Keratinocyte (primary cell): ENCODE measurements around the gene ZNF841.

Source experiments
- CTCF ChIP-seq, 3 experiments: IDR thresholded peaks in 1 of 3; conservative IDR thresholded peaks in 1 of 3; optimal IDR thresholded peaks in 1 of 3; 2 replicates in 2 of 3; 3 replicates in 1 of 3; pipeline versions ENCODE3 to v1.5.1; 2011; ENCODE audit warnings: low read length in 3 of 3, mild to moderate bottlenecking in 3 of 3, moderate library complexity in 2 of 3, control low read depth in 1 of 3, inconsistent platforms in 1 of 3; ENCODE audit not compliant: insufficient read depth in 2 of 3; ENCODE audit errors: extremely low read depth in 1 of 3
- EZH2 ChIP-seq: IDR thresholded peaks from one replicate; pipeline ENCODE4 v1.6.1; 2012; ENCODE audit warnings: inconsistent platforms, mild to moderate bottlenecking, low read length, moderate library complexity

- no peak for TF ChIP-seq CTCF (optimal IDR thresholded peaks at IDR 0.05 in 1 of 3, IDR thresholded peaks at IDR 0.05 in 1 of 3, conservative IDR thresholded peaks at IDR 0.05 in 1 of 3; ENCODE audit: extremely low read depth in 1 of 3, insufficient read depth in 2 of 3, low read length in 3 of 3)
- no peak for TF ChIP-seq EZH2
These were observed 42.9 kb upstream of the ZNF841 start for GRCh38 chr19:52138278-52138982.
